Thymus (tissue), 11 donors: Measurements from ENCODE around the gene FOXL3. TPM values are rescaled to one million over a fixed set of nuclear protein-coding genes. Genes with fewer than 3 reads are reported as not detected.

ENCODE experiments used
- DNase-seq, 9 donors: peaks; one replicate each; pipeline ENCODE4 v3.0.0-alpha.2; 2013; ENCODE audit warnings: low spot score in 9 of 9, low read depth in 6 of 9, missing footprints in 1 of 9
- H3K27ac ChIP-seq, 2 donors: one replicate each; pipeline ENCODE4 v1.5.1; 2013; ENCODE audit warnings: control low read depth in 1 of 2, low read depth in 1 of 2, low read length in 1 of 2, mild to moderate bottlenecking in 1 of 2, moderate library complexity in 1 of 2
- H3K27me3 ChIP-seq, 2 donors: one replicate each; pipeline ENCODE4 v1.5.1; 2013; ENCODE audit warnings: low read length in 1 of 2; ENCODE audit not compliant: control insufficient read depth in 2 of 2, insufficient read depth in 1 of 2
- H3K36me3 ChIP-seq, 2 donors: one replicate each; pipeline ENCODE4 v1.5.1; 2013; ENCODE audit warnings: low read length in 1 of 2, mild to moderate bottlenecking in 1 of 2, moderate library complexity in 1 of 2; ENCODE audit not compliant: control insufficient read depth in 2 of 2, insufficient read depth in 2 of 2
- H3K4me1 ChIP-seq, 2 donors: one replicate each; pipeline ENCODE4 v1.5.1; 2013; ENCODE audit warnings: low read length in 2 of 2; ENCODE audit not compliant: control insufficient read depth in 2 of 2, insufficient read depth in 2 of 2
- H3K4me3 ChIP-seq, 2 donors: one replicate each; pipeline ENCODE4 v1.5.1; 2013; ENCODE audit warnings: low read length in 2 of 2, control low read depth in 1 of 2, mild to moderate bottlenecking in 1 of 2
- H3K9me3 ChIP-seq, 2 donors: one replicate each; pipeline ENCODE4 v1.5.1; 2013; ENCODE audit warnings: low read length in 1 of 2, mild to moderate bottlenecking in 1 of 2; ENCODE audit not compliant: control insufficient read depth in 2 of 2, insufficient read depth in 1 of 2
- WGBS: extraction: QIAGEN DNeasy Blood & Tissue Kit; methylation state at CpG from one replicate; pipeline ENCODE4 v1.1.7; 2013; 5-methylcytosine and 5-hydroxymethylcytosine counted together
- polyA plus RNA-seq: library from polyadenylated mRNA; stranded (reverse); fragments of 200-250 nt; gene quantifications from one replicate; pipeline ENCODE4 v1.2.3, GENCODE V29; 2013
- total RNA-seq: library from RNA; stranded (reverse); fragments of 120-200 nt; gene quantifications from one replicate; pipeline ENCODE4 v1.2.4, GENCODE V29; 2013
- donor health status: healthy.

The FOXL3 gene
- total and polyA plus RNA-seq, 2 donors, result 0.19 TPM; not detected in 1

GRCh38 chr7:265192-265997 is 24.6 kb upstream of the FOXL3 start:
- 88% methylated on average over 25 of the region's 25 CpGs for WGBS
- Histone ChIP-seq H3K9me3 (peaks cover 3 to 37% of the 10 kb centered on the region in 2 donors), H3K27me3 (no peaks in the 10 kb centered on the region), H3K4me3 (no peak overlapping the region), H3K27ac (no peak overlapping the region), H3K36me3 (no peaks in the 10 kb centered on the region), H3K4me1 (no peaks in the 10 kb centered on the region)
- DNase-seq, result no peak

GRCh38 chr7:265998-266850 is 23.7 kb upstream of the FOXL3 start:
- Histone ChIP-seq H3K4me3 (no peak overlapping the region), H3K4me1 (no peaks in the 10 kb centered on the region), H3K9me3 (peaks cover 3 to 29% of the 10 kb centered on the region in 2 donors), H3K36me3 (no peaks in the 10 kb centered on the region), H3K27me3 (no peaks in the 10 kb centered on the region), H3K27ac (no peak overlapping the region)
- 90% methylated on average over 22 of the region's 22 CpGs for WGBS
- no peak for DNase-seq

GRCh38 chr7:266851-267840 is 22.8 kb upstream of the FOXL3 start:
- Histone ChIP-seq H3K36me3 (no peaks in the 10 kb centered on the region), H3K27ac (no peak overlapping the region), H3K9me3 (peaks cover 3 to 25% of the 10 kb centered on the region in 2 donors), H3K4me1 (no peaks in the 10 kb centered on the region), H3K4me3 (no peak overlapping the region), H3K27me3 (no peaks in the 10 kb centered on the region)
- WGBS, result 86% methylated on average over 45 of the region's 45 CpGs
- no peak for DNase-seq

GRCh38 chr7:268991-269390 is 21.0 kb upstream of the FOXL3 start:
- no peaks in the 10 kb centered on the region for H3K4me1 ChIP-seq
- H3K9me3 ChIP-seq, result peaks cover 1 to 25% of the 10 kb centered on the region in 2 donors
- no peak for DNase-seq
- 94% methylated on average over 12 of the region's 12 CpGs for WGBS
- no peaks in the 10 kb centered on the region for H3K36me3 ChIP-seq
- H3K4me3 ChIP-seq, result no peak overlapping the region
- H3K27ac ChIP-seq, result no peak overlapping the region
- no peaks in the 10 kb centered on the region for H3K27me3 ChIP-seq

- Histone ChIP-seq H3K36me3 (no peaks in the 10 kb centered on the region), H3K4me3 (no peak overlapping the region), H3K9me3 (peaks cover 1 to 18% of the 10 kb centered on the region in 2 donors), H3K27me3 (no peaks in the 10 kb centered on the region), H3K27ac (no peak overlapping the region), H3K4me1 (no peaks in the 10 kb centered on the region)
- no peak for DNase-seq
- 94% methylated on average over 11 of the region's 11 CpGs for WGBS
Measured at GRCh38 chr7:269721-270120, 20.2 kb upstream of the FOXL3 start.

GRCh38 chr7:270351-270983 is 19.5 kb upstream of the FOXL3 start:
- H3K4me1 ChIP-seq, result no peaks in the 10 kb centered on the region
- H3K4me3 ChIP-seq, result no peak overlapping the region
- H3K27me3 ChIP-seq, result no peaks in the 10 kb centered on the region
- peaks cover 1 to 18% of the 10 kb centered on the region in 2 donors for H3K9me3 ChIP-seq
- no peaks in the 10 kb centered on the region for H3K36me3 ChIP-seq
- DNase-seq, result no peak
- H3K27ac ChIP-seq, result no peak overlapping the region
- whole genome bisulfite sequencing, result 89% methylated on average over 11 of the region's 11 CpGs

GRCh38 chr7:271266-272107 is 18.5 kb upstream of the FOXL3 start:
- DNase-seq, result no peak
- Histone ChIP-seq H3K27ac (no peak overlapping the region), H3K27me3 (no peaks in the 10 kb centered on the region), H3K4me3 (no peak overlapping the region), H3K36me3 (no peaks in the 10 kb centered on the region), H3K4me1 (no peaks in the 10 kb centered on the region), H3K9me3 (peaks cover 1 to 28% of the 10 kb centered on the region in 2 donors)
- WGBS, result 92% methylated on average over 14 of the region's 14 CpGs
